Measurements from ENCODE around the gene SEC63.

- no peak for TF ChIP-seq CTCF (IDR thresholded peaks at IDR 0.05)
- TF ChIP-seq POLR2A (IDR thresholded peaks at IDR 0.05): no peak
Observed at GRCh38 chr6:107965746-107966145, 7.7 kb upstream of the SEC63 start.

All from esophagus squamous epithelium (tissue), 4 donors.